K562 (cell line): Measurements from ENCODE around the gene VSIG10L2. TPM values are rescaled to one million over a fixed set of nuclear protein-coding genes. Genes with fewer than 3 reads are reported as not detected.

Experiments used
- ATAC-seq: fragments of 200-7000 bp; cut with Tn5 transposase; 3 replicates; pipeline ENCODE4 v1.9.1; 2020; ENCODE audit warnings: moderate library complexity
- BruUV-seq: library from RNA; stranded (reverse); fragments of 400-500 nt; replicated peaks from 2 replicates; lab custom pipeline; 2021; lab: Mats Ljungman, UMichigan
- CTCF ChIA-PET: fragments of 300-600 bp; formaldehyde crosslinking; extraction: SDS; loops from one replicate; lab custom pipeline; 2021; ENCODE audit warnings: low intra/inter-chr PET ratio; lab: Yijun Ruan, JAX
- POLR2A ChIA-PET: fragments of 300-600, 350-650 bp; sonication (Branson Sonifier 250); formaldehyde crosslinking; extraction: SDS; loops from one replicate; lab custom pipeline; 2021; ENCODE audit warnings: antibody characterized with exemption, inconsistent platforms; lab: Yijun Ruan, JAX
- DNase-seq, 4 experiments: peaks; one replicate each; pipeline versions ENCODE4 v3.0.0 to v3.0.0-alpha.2; 2011 to 2018; ENCODE audit warnings: low spot score in 3 of 4, mixed read lengths in 3 of 4; ENCODE audit errors: extremely low read depth in 1 of 4
- FAIRE-seq: peaks from 2 replicates; lab custom pipeline; 2011; peaks lifted over from hg19 to GRCh38; lab: Jason Lieb, UNC
- H2AFZ ChIP-seq: 2 replicates; pipeline ENCODE4 v1.6.0; 2011; ENCODE audit warnings: low read depth, low read length, control low read depth, inconsistent platforms
- H3K27ac ChIP-seq: fragments of 200-600 bp; 3 replicates; pipeline ENCODE4 v1.8.0; 2011; ENCODE audit warnings: low read depth, mild to moderate bottlenecking, control low read depth, inconsistent platforms, low read length, moderate library complexity, mixed read lengths; ENCODE audit errors: extremely low read depth
- H3K27me3 ChIP-seq, 2 experiments: fragments of 300-600 bp in 1 of 2; 2 replicates in 1 of 2; 3 replicates in 1 of 2; pipeline versions ENCODE4 v1.6.0 to v1.8.0; 2011; ENCODE audit warnings: inconsistent platforms in 2 of 2, low read length in 2 of 2, mild to moderate bottlenecking in 1 of 2, mixed read lengths in 1 of 2, moderate library complexity in 1 of 2; ENCODE audit not compliant: control insufficient read depth in 2 of 2, insufficient read depth in 2 of 2
- H3K36me3 ChIP-seq: fragments of 300-600 bp; 3 replicates; pipeline ENCODE4 v1.8.0; 2011; ENCODE audit warnings: mild to moderate bottlenecking, low read length, inconsistent platforms; ENCODE audit not compliant: control insufficient read depth, insufficient read depth
- H3K4me1 ChIP-seq, 2 experiments: fragments of 200-600 bp in 1 of 2; replicated peaks in 1 of 2; 2 replicates in 1 of 2; 3 replicates in 1 of 2; pipeline versions ENCODE4 v1.5.1 to v1.8.0; 2011; ENCODE audit warnings: inconsistent platforms in 2 of 2, low read length in 2 of 2, mild to moderate bottlenecking in 1 of 2, mixed read lengths in 1 of 2, moderate library complexity in 1 of 2; ENCODE audit not compliant: control insufficient read depth in 2 of 2, insufficient read depth in 2 of 2
- H3K4me2 ChIP-seq: 2 replicates; pipeline ENCODE4 v1.6.1; 2011; ENCODE audit warnings: low read length, control low read depth, inconsistent platforms, mixed read lengths; ENCODE audit not compliant: insufficient read depth
- H3K4me3 ChIP-seq: fragments of 200-600 bp; sonication (generic), shearing (Covaris generic); 2 replicates; pipeline ENCODE4 v1.5.1; 2016; ENCODE audit warnings: control low read depth, inconsistent platforms
- H3K79me2 ChIP-seq: fragments of 200-600 bp; 3 replicates; pipeline ENCODE4 v1.8.0; 2011; ENCODE audit warnings: low read length, inconsistent platforms; ENCODE audit not compliant: control insufficient read depth, insufficient read depth
- H3K9ac ChIP-seq, 2 experiments: 2 replicates each; pipeline versions ENCODE4 v1.6.0 to v1.6.1; 2011; ENCODE audit warnings: low read depth in 2 of 2, low read length in 2 of 2, control low read depth in 1 of 2, inconsistent platforms in 1 of 2, mild to moderate bottlenecking in 1 of 2, mixed read lengths in 1 of 2; ENCODE audit not compliant: insufficient read depth in 1 of 2
- H3K9me1 ChIP-seq: one replicate; pipeline ENCODE4 v1.6.0; 2011; ENCODE audit warnings: inconsistent platforms, mild to moderate bottlenecking, low read length, moderate library complexity; ENCODE audit not compliant: control insufficient read depth, insufficient read depth
- H3K9me3 ChIP-seq: replicated peaks from 2 replicates; pipeline ENCODE4 v1.5.1; 2011; ENCODE audit warnings: low read depth, low read length, inconsistent platforms; ENCODE audit not compliant: control insufficient read depth, insufficient read depth
- H4K20me1 ChIP-seq: replicated peaks from 2 replicates; pipeline ENCODE4 v1.6.1; 2011; ENCODE audit warnings: low read length, inconsistent platforms, mixed read lengths; ENCODE audit not compliant: control insufficient read depth, insufficient read depth
- HDGF ChIP-seq: fragments of 450-650 bp; IDR thresholded peaks from 2 replicates; pipeline ENCODE4 v1.6.1; 2016
- HEY1 ChIP-seq: fragments of 250-450 bp; sonication (Bioruptor Pico); IDR thresholded peaks from 2 replicates; pipeline ENCODE4 v1.5.0; 2020; ENCODE audit warnings: mild to moderate bottlenecking, moderate library complexity, borderline replicate concordance
- HNRNPLL ChIP-seq: fragments of 200-400 bp; formaldehyde crosslinking; IDR thresholded peaks from 2 replicates; pipeline ENCODE4 v1.6.1; 2017; ENCODE audit warnings: low read length, low read depth, mild to moderate bottlenecking; ENCODE audit not compliant: poor library complexity, severe bottlenecking
- KAT8 ChIP-seq: fragments of 450-650 bp; IDR thresholded peaks from 2 replicates; pipeline ENCODE4 v1.6.1; 2016; ENCODE audit warnings: low read depth, mild to moderate bottlenecking
- WGBS: fragments of 100-300 bp; shearing (Covaris generic); methylation state at CpG from one replicate; pipeline ENCODE4 v1.1.6; 2016; ENCODE audit warnings: low coverage, mixed read lengths; ENCODE audit not compliant: insufficient coverage; ENCODE audit errors: missing lambda C conversion rate; 5-methylcytosine and 5-hydroxymethylcytosine counted together
- in situ Hi-C: fragments of 300-500 bp; cut with MboI; formaldehyde crosslinking; loops from 4 replicates; pipeline ENCODE4 v1.15.0; 2018; ENCODE audit warnings: inconsistent platforms, mixed read lengths
- intact Hi-C: fragments of 100-400 bp; cut with micrococcal nuclease; formaldehyde crosslinking; loops from 2 replicates; pipeline ENCODE4 v1.14.2; 2022
- polyA plus RNA-seq, 8 experiments: library from polyadenylated mRNA; depleted of rRNA in 4 of 8; stranded (reverse) in 5 of 8; unstranded in 3 of 8; fragments of >200 nt; fragmentation: Nextera tagmentation in 2 of 8; fragmentation: Illumina TruSeq in 1 of 8; extraction: Ambion mirVana in 2 of 8; extraction: Trizol in 1 of 8; gene quantifications; 2 replicates each; pipeline versions ENCODE4 v1.2.1 to v1.2.3, GENCODE V29; 2011 to 2014; ENCODE audit warnings: inconsistent platforms in 1 of 8, missing spikeins in 1 of 8
- total RNA-seq, 7 experiments: library from RNA; depleted of rRNA in 6 of 7; stranded (reverse); fragments of >200 nt in 6 of 7; fragmentation: Illumina TruSeq in 2 of 7; extraction: Trizol in 2 of 7; gene quantifications; 2 replicates each; pipeline versions ENCODE4 v1.2.1 to v1.2.3, GENCODE V29; 2011 to 2021; ENCODE audit warnings: low replicate concordance in 1 of 7

The VSIG10L2 gene
- total and polyA plus RNA-seq, 9 of the 15 experiments (the other 6 are each of a cell fraction or from before 2014, with no cell fraction given): not detected

DNA sequence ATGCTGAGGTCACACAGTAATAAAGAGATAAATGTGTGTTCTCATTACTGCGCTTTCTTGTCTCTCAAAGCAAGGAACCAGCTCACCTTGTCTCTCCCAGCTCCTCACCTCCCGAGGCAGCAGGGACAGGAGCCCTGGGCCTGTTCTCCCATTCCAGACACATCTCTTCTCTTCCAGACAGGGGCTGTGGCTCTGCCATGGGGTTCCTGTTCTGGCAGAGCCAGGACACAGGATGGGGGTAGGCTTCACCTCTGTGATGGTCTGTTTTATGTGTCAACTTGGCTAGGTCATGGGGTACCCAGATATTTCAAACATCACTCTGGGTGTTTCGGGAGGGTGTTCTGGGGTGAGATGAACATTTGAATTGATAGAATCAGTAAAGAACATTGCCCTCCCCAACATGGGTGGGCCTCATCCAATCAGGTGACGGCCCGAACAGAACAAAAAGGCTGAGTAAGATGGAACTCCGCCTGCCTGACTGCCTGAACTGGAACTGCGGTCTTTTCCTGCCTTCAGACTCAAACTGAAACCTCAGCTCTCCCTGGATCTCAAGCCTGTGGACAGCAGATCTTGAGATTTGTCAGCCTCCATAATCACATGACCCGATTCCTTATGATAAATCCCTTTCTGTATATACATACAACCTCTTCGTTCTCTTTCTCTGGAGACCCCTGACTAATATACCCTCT is 2.0 kb upstream of the VSIG10L2 start (continued):
- TF ChIP-seq KAT8: no peak
- no peak for TF ChIP-seq HEY1
- TF ChIP-seq, all 486 proteins: peak for 2

GRCh38 chr11:125944350-125945010 is 1.4 kb upstream of the VSIG10L2 start:
- FAIRE-seq (no peak), DNase-seq (no peak), ATAC-seq (no peak)
- Histone ChIP-seq H4K20me1 (peaks cover 5% of the 10 kb centered on the region), H3K4me3 (no peak overlapping the region), H3K9ac (no peak overlapping the region), H3K4me2 (no peak overlapping the region), H3K9me1 (no peaks in the 10 kb centered on the region), H2AFZ (no peak overlapping the region), H3K27me3 (peaks cover 27 to 68% of the 10 kb centered on the region in 2 experiments), H3K79me2 (no peaks in the 10 kb centered on the region), H3K4me1 (peaks cover 2 to 20% of the 10 kb centered on the region in 2 experiments; a peak in 3 of 5 replicates), H3K9me3 (no peaks in the 10 kb centered on the region), H3K36me3 (no peaks in the 10 kb centered on the region), H3K27ac (no peak overlapping the region)
- POLR2A ChIA-PET: no interaction called here
- in situ Hi-C loops (no loop called here), intact Hi-C loops (loop anchor here (5.0 kb wide), 1 partner anchor 248 kb away; no protein-coding TSS in a partner anchor)
- CTCF ChIA-PET: no interaction called here
- peak; percentile 55 for TF ChIP-seq HNRNPLL
- TF ChIP-seq HDGF: no peak
- no TSS peak for BruUV-seq
- WGBS: 3% methylated on average over 13 of the region's 13 CpGs
